Effector memory CD4-positive, alpha-beta T cell (primary cell): Measurements from ENCODE around the gene VAC14.

Experiments
- DNase-seq, 3 donors: peaks; one replicate each; pipeline ENCODE4 v3.0.0-alpha.2; 2020
- H3K27ac ChIP-seq: 2 replicates; pipeline ENCODE4 v1.7.0; 2013; ENCODE audit warnings: mild to moderate bottlenecking, low read length, moderate library complexity; ENCODE audit not compliant: insufficient read depth, poor library complexity, severe bottlenecking
- H3K27me3 ChIP-seq: replicated peaks from 2 replicates; pipeline ENCODE4 v1.7.0; 2013; ENCODE audit warnings: mild to moderate bottlenecking, low read length; ENCODE audit not compliant: insufficient read depth, control insufficient read depth, poor library complexity, severe bottlenecking
- H3K36me3 ChIP-seq: 2 replicates; pipeline ENCODE4 v1.7.0; 2013; ENCODE audit warnings: mild to moderate bottlenecking, low read length, moderate library complexity; ENCODE audit not compliant: control insufficient read depth, insufficient read depth
- H3K4me1 ChIP-seq: 2 replicates; pipeline ENCODE4 v1.7.0; 2013; ENCODE audit warnings: low read length, mild to moderate bottlenecking; ENCODE audit not compliant: control insufficient read depth, insufficient read depth, poor library complexity, severe bottlenecking
- H3K4me3 ChIP-seq: 2 replicates; pipeline ENCODE4 v1.7.0; 2013; ENCODE audit warnings: low read length, low read depth, mild to moderate bottlenecking; ENCODE audit not compliant: insufficient read depth, poor library complexity, severe bottlenecking
- H3K9me3 ChIP-seq: 2 replicates; pipeline ENCODE4 v1.7.0; 2013; ENCODE audit warnings: mild to moderate bottlenecking, low read length, moderate library complexity; ENCODE audit not compliant: control insufficient read depth

VAC14 gene

DNA sequence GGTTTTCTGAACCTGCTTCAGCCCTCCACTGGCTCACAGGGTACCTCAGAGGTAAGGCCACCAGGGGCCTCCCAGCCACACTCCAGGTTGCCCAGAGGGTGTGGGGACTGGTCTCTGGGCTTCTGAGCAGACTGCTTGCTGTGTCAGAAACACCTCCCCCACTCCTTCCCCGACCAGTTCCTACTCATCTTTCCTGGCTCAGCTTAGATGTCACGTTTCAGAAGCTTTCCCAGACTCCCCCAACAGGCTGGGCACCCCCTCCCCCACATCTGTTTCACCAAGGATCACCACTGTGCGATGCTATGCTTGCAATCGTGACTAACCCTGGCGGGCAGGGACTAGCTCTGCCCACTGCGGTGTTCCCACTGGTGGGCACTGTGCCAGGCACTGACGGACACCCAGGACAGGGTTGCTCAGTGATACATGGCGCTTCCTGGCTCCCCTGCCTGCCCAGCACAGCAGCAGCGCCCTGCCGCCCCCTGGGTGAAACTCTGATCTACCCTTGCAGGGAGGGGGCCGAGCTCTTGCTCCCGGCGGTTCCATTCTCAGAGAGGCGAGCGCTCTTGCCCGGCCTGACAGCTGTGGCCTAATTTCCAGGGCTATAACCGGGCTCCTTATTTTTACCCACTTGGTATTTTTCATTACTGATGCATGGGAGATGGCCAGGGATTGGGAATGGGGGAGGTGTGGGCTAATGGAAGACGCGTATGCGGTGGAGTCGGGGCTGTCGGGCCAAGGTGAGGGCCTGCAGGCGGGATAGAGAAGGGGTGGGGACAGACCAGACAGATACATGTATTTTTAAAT lies 85.7 kb downstream of the VAC14 start:
- Histone ChIP-seq H3K27ac (no peak overlapping the region), H3K36me3 (peaks cover 13% of the 10 kb centered on the region), H3K9me3 (no peaks in the 10 kb centered on the region), H3K4me3 (no peak overlapping the region), H3K27me3 (no peaks in the 10 kb centered on the region), H3K4me1 (no peaks in the 10 kb centered on the region)
- no peak for DNase-seq

DNA sequence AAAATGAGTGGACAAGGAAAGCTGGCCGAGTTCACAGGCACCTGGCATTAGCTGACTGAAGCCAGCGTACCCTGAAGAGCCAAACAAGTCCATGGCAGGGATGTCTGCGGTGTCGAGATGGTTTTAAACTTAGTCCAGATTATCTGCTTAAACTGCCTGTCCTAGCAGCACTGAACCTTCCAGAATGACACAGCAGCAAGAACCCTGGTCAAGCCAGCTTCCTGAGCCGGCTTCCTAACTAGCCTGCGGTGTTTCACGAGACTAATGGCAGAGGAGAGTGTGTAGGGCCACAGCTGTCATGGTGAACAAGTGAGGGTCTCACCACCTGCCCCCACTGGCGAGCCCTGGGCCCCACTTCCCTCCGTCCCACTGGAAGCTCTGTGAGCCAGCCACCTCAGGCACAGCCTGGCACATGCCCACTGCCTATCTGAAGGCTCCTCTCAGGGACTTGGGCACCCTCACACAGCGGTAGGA lies 86.3 kb downstream of the VAC14 start:
- no peak for DNase-seq
- no peak overlapping the region for H3K4me3 ChIP-seq
- H3K27ac ChIP-seq, result no peak overlapping the region
- no peaks in the 10 kb centered on the region for H3K9me3 ChIP-seq
- peaks cover 7% of the 10 kb centered on the region for H3K36me3 ChIP-seq
- no peaks in the 10 kb centered on the region for H3K4me1 ChIP-seq
- no peaks in the 10 kb centered on the region for H3K27me3 ChIP-seq

DNA sequence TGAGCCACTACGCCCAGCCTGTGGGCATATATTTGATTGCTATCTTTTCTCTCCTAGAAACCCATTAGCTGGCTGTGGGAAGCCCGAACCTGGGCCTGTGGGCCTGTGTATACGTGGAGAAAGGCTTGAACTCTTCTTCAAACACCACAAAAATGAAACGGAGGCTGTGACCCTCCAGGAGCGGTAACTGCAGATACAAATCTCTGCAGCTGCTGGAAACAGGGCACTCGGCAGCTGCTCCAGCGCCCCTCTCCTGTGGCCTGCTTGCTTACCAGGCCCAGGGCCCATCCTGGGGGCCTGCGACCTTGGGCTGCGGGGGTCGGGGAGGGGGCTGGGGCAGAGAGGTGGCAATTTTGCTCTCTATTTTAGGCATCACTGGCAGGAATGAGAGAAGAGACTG lies 87.1 kb downstream of the VAC14 start:
- Histone ChIP-seq H3K4me1 (no peaks in the 10 kb centered on the region), H3K27me3 (no peaks in the 10 kb centered on the region), H3K36me3 (peaks cover 7% of the 10 kb centered on the region), H3K27ac (no peak overlapping the region), H3K4me3 (no peak overlapping the region), H3K9me3 (no peaks in the 10 kb centered on the region)
- DNase-seq, result no peak

DNA sequence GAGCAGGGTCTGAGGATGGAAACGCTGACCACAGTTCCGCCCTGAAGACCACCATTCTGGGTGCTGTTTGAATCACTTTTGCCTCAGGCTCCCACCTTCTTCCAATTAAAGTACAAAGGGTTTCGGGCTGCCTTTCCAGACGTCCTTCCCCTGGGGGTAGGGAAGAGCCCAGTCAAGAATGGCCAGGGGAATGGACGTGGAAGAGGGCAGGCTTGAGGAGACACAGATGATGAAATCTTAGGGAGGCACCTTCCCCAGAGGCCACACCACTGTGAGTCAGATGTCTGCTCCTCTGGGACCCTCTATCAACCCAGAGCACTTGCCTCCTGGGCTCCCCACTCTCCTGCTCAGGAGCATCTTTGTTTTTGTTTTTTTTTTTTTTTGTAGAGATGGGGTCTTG lies 87.6 kb downstream of the VAC14 start:
- DNase-seq, result no peak
- H3K36me3 ChIP-seq, result peaks cover 7% of the 10 kb centered on the region

DNA sequence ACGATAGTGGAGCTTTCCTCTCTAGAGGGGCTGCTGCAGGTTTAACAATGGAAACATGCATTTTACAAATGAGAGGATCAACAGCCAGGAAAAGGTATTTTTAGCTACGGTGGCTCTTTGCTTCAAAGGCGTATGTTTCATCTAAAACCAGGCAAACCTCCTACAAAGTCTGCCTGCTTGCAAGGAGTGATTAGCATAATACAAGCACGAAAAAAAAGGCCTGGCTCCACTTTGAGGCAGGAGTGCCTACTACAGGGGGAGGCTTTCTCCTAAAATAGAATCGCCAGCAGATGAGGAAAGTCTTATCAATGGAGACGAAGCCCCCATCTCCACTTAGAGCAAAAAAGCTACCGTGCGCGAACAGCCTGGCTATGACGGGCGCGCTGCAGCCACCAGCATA lies 88.0 kb downstream of the VAC14 start:
- Histone ChIP-seq H3K36me3 (peaks cover 7% of the 10 kb centered on the region), H3K4me1 (no peaks in the 10 kb centered on the region), H3K4me3 (no peak overlapping the region), H3K27ac (no peak overlapping the region), H3K9me3 (no peaks in the 10 kb centered on the region), H3K27me3 (no peaks in the 10 kb centered on the region)
- DNase-seq, result no peak

More for the DNA sequence above, 87.6 kb downstream of the VAC14 start:
- no peak overlapping the region for H3K27ac ChIP-seq
- H3K4me1 ChIP-seq, result no peaks in the 10 kb centered on the region
- no peaks in the 10 kb centered on the region for H3K9me3 ChIP-seq
- H3K4me3 ChIP-seq, result no peak overlapping the region
- H3K27me3 ChIP-seq, result no peaks in the 10 kb centered on the region

DNA sequence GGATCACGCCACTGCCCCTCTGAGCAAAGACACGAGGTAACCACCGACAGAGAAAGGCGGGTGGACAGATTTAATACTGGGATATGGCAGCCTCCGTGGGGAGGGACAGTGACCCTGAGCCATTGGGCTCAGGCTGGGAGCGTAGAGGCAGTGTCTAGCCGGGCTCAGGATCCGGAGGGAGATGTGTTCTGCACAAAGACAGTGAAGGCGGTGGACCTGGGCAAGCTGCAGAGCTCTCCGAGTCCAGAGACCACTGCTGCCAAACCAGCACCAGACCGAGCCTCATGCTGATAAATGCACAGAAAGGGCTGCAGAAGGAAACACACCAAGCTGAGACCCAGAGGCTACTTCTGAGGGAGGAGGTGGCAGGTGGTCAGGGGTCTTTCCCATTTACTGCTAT lies 88.6 kb downstream of the VAC14 start:
- no peak overlapping the region for H3K27ac ChIP-seq
- DNase-seq, result no peak
- peaks cover 7% of the 10 kb centered on the region for H3K36me3 ChIP-seq
- H3K27me3 ChIP-seq, result no peaks in the 10 kb centered on the region
- no peak overlapping the region for H3K4me3 ChIP-seq
- no peaks in the 10 kb centered on the region for H3K4me1 ChIP-seq
- H3K9me3 ChIP-seq, result no peaks in the 10 kb centered on the region

DNA sequence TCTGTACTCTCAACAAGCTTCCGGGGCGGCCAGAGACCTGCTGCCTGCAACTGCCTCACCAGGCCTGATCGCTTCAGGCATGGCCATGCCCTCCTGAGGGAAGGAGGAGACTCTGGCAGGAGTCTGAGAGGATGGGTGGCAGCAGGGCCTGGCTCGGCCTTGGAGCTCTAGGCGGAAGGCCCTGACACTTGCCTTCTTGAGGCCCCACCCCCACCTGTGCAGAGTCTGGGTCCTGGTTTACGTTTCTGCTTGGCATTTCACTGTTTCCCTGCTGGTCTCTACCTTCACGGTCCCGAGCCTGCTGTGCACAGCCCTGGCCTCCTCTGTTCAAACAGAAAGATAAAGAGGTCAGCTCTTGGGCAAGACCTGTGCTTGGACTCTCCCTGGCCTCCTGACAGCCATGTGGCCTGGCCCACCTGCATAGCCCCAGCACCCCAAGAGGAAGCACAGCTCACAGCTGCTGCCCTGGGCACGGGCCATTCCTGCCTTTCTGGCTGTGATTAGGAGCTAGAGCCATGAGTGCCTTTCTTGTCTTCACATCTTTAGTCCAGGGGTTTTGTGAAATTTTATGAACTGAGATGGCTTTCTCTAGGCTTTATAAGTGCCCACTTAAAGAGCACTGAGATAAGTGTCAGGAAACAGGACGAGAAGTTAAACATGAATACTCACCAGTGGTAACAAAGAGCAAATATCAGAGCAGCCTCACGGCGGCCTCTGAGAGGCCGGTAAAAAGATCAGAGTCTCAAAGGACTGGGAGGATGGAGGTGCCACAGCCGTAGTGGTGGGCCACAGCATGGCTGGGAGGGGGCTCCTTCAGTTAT lies 89.5 kb downstream of the VAC14 start:
- no peak for DNase-seq
- no peaks in the 10 kb centered on the region for H3K4me1 ChIP-seq
- H3K36me3 ChIP-seq, result peaks cover 7% of the 10 kb centered on the region

DNA sequence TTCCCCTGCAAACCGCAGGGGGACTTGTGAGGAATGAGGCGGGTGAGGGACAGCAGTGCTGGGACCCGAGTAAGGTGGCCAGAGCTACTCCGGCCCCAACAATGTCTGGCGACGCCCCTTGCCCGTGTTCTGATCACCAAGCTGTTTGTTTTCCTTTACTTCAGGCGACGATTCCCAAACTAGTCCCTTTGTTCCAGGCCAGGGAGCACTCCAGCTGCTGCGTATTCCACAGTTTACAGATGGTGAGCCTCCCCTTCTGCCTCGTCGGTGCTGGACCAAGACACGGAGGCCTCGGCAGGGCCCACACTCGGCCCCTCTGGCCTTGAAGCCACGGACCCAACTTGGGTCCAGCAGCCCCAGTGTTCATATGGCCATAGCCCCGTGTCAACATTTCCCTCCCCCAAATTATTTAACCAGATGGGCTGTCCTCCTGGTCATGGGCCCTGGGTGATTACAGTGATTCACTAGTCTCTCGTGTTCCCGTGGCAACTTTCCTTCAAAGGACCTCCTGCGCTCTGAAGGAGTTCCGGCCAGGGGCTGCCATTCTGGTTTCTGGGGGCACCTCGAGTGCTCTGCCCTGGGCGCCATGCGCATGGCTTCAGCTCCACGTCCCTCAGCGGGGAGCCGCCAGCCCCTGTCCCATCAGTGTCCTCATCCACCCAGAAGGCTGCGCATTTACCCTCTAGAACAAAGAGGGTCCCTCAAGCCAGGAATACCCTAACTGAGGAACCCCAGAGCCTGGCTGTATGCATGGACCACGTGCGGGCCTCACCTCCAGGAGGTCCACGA lies 90.3 kb downstream of the VAC14 start:
- peaks cover 7% of the 10 kb centered on the region for H3K36me3 ChIP-seq
- no peak overlapping the region for H3K27ac ChIP-seq
- no peak overlapping the region for H3K4me3 ChIP-seq

More for the DNA sequence above, 89.5 kb downstream of the VAC14 start:
- Histone ChIP-seq H3K27ac (no peak overlapping the region), H3K27me3 (no peaks in the 10 kb centered on the region), H3K9me3 (no peaks in the 10 kb centered on the region), H3K4me3 (no peak overlapping the region)

DNA sequence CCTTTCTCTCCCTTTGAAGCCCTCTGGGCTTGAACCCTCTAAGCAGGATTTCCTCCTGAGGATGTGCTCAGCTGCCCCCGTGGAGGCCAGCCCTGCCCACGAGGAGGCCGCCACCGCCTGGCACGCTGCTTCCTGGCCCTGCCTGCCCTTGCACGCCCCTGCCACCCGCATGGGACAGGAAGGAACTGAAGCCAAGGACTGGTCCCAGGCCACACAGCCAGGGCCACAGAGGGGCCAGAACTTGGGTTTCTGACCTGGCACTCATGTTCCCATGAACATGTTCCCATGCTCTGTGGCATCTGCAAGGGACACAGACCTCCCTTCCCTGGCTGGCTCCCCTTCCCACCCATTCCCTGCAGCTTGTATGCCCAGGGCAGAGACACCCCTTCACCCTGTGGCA lies 91.0 kb downstream of the VAC14 start:
- no peak for DNase-seq
- no peak overlapping the region for H3K27ac ChIP-seq
- H3K4me1 ChIP-seq, result no peaks in the 10 kb centered on the region
- no peak overlapping the region for H3K4me3 ChIP-seq
- peaks cover 7% of the 10 kb centered on the region for H3K36me3 ChIP-seq
- H3K9me3 ChIP-seq, result no peaks in the 10 kb centered on the region
- H3K27me3 ChIP-seq, result no peaks in the 10 kb centered on the region

More for the DNA sequence above, 90.3 kb downstream of the VAC14 start:
- Histone ChIP-seq H3K9me3 (no peaks in the 10 kb centered on the region), H3K4me1 (no peaks in the 10 kb centered on the region), H3K27me3 (no peaks in the 10 kb centered on the region)
- no peak for DNase-seq
